HG02973 (cell line): Measurements from ENCODE around the gene KIAA1217.

Source experiments
- ATAC-seq: cut with Tn5 transposase; IDR thresholded peaks from one replicate; pipeline ENCODE4 v1.9.1; 2021; ENCODE audit warnings: moderate library complexity; ENCODE audit not compliant: unreplicated experiment

The KIAA1217 gene

GRCh38 chr10:24207341-24207740, 1.6 kb upstream of the KIAA1217 start:
- ATAC-seq: no peak

- no peak for ATAC-seq
Measured at GRCh38 chr10:24207781-24208611, 942 bp upstream of the KIAA1217 start.

- ATAC-seq: peak; percentile 37
Measured at GRCh38 chr10:24209432-24209771, 464 bp downstream of the KIAA1217 start.

GRCh38 chr10:24209946-24210491, 1.1 kb downstream of the KIAA1217 start:
- peak; percentile 75 for ATAC-seq

GRCh38 chr10:24210501-24210900, 1.6 kb downstream of the KIAA1217 start:
- peak; percentile 13 for ATAC-seq

GRCh38 chr10:24213266-24213665, 4.3 kb downstream of the KIAA1217 start:
- no peak for ATAC-seq

GRCh38 chr10:24213881-24214280, 4.9 kb downstream of the KIAA1217 start:
- ATAC-seq: no peak

- ATAC-seq: no peak
Measured at GRCh38 chr10:24214762-24215161, 5.8 kb downstream of the KIAA1217 start.

GRCh38 chr10:24215196-24215595, 6.3 kb downstream of the KIAA1217 start:
- ATAC-seq: no peak

GRCh38 chr10:24215603-24216002, 6.7 kb downstream of the KIAA1217 start:
- ATAC-seq: no peak

- no peak for ATAC-seq
Measured at GRCh38 chr10:24219963-24220362, 11.0 kb downstream of the KIAA1217 start.

- no peak for ATAC-seq
Measured at GRCh38 chr10:24223341-24223740, 14.4 kb downstream of the KIAA1217 start.

- no peak for ATAC-seq
Measured at GRCh38 chr10:24223953-24224352, 15.0 kb downstream of the KIAA1217 start.

GRCh38 chr10:24228642-24229041, 19.7 kb downstream of the KIAA1217 start:
- no peak for ATAC-seq

GRCh38 chr10:24229909-24230308, 21.0 kb downstream of the KIAA1217 start:
- ATAC-seq: no peak

- no peak for ATAC-seq
Measured at GRCh38 chr10:24231200-24231599, 22.3 kb downstream of the KIAA1217 start.

GRCh38 chr10:24234784-24235183, 25.8 kb downstream of the KIAA1217 start:
- no peak for ATAC-seq

- ATAC-seq: no peak
Measured at GRCh38 chr10:24235471-24235870, 26.5 kb downstream of the KIAA1217 start.

- ATAC-seq: no peak
Measured at GRCh38 chr10:24237801-24238395, 29.0 kb downstream of the KIAA1217 start.

GRCh38 chr10:24238519-24239247, 29.7 kb downstream of the KIAA1217 start:
- ATAC-seq: no peak

- no peak for ATAC-seq
Measured at GRCh38 chr10:24239289-24240040, 30.5 kb downstream of the KIAA1217 start.
